Stimulated activated CD4-positive, alpha-beta T cell treated with anti-CD3 and anti-CD28 coated beads, Interleukin-2, amount 100 ng/mL, for 4 hours (primary cell): ENCODE measurements around the gene POLR2C.
"Not testable (repeated sequence)": the region's sequence is repeated elsewhere in the genome, so short reads cannot be mapped to it uniquely, and the experiment has no call there.

Experiments used
- DNase-seq: peaks from one replicate; pipeline ENCODE4 v3.0.0-alpha.2; 2020; ENCODE audit warnings: low read depth

Gene POLR2C

DNA sequence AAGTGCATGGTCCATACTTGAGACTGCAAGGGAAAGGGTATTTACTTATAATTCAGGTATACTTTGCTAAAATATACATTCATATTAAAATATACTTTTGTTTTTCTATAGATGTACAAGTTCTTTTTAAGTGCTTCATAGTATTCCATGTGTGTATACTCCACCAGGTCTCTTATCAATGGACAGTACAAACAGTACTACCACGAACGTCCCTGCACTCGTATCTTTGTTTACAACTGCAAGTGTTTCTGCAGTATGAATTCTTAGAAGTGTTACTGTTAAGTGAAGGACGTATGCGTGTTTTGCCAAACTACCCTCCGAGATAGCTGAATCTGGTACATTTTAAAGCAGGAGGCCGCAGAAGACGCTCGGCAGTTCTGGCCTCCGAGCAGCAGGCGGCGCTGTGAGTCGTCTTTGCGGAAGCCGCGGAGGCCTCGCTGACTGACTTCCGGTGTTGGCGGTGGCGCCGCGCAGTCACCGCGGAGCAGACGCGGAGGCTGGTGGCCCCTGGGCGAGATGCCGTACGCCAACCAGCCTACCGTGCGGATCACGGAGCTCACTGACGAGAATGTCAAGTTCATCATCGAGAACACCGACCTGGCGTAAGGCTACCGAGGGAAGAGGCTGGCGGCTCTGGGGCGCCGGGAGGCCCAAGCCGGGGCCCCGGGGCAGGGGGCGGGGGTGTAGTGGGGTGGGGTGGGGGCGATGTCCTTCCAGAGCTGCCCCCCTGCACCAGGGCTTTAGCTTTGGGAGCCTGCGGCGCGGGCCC is at the start of gene POLR2C:
Gene POLR2C (plus strand): TSS at position 471 of the 769 bp plus-strand sequence. CDS start 46 bp downstream, at position 517.
- DNase-seq = peak; percentile 82

DNA sequence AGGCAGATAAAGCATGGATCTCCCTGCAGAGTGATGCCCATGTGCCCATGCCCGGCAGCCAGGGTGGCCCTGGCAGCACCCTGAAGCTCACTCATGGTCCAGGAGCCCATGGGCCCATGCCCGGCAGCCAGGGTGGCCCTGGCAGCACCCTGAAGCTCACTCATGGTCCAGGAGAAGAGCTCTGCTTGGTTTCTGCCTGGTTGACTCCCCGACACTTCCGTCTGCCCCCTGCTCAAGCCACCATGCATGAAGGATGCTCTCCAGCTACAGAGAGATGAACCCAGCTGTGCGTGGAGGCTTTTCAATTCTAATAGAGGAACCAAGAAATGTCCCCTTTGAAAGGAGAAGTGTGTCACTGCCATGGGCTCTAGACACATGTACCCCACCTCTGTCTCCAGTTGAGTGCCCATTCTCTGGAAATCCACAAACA is 49.2 kb upstream of the POLR2C start:
- no peak for DNase-seq

DNA sequence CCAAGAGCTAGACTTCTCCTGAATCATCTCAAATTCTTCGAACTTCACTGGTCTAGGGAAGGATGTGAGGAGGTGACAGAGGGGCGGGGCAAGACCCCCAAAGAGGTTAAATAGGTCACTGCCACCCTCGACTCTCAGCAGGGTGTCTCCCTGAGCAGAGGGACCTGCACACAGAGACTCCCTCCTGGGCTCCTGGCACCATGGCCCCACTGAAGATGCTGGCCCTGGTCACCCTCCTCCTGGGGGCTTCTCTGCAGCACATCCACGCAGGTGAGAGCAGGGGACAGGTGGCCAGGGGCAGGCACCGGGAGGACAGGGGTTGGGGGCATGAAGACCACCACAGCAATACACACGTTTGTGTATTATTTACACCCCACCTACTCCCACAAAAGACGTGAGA is 48.7 kb upstream of the POLR2C start:
- no peak for DNase-seq

DNA sequence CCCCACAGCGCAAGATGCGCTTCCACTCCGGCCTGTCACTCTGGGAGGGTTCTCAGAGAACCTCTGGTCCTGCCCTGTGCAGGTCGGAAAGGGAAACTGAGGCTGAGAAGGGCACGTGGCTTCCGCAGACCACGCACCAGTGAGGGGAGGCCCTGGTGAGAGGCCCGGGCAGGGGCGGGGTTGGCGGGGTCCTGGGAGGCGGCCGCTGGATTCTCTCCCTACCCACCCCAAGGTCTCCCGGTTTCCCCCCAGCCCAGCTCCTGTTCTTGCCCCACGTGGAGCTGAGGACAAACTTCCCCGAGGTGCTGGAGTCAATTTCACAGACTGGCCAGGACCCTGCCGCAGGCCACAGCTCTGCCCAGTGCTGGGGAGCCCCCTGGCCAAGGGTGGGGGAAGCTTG is 46.4 kb upstream of the POLR2C start:
- no peak for DNase-seq

DNA sequence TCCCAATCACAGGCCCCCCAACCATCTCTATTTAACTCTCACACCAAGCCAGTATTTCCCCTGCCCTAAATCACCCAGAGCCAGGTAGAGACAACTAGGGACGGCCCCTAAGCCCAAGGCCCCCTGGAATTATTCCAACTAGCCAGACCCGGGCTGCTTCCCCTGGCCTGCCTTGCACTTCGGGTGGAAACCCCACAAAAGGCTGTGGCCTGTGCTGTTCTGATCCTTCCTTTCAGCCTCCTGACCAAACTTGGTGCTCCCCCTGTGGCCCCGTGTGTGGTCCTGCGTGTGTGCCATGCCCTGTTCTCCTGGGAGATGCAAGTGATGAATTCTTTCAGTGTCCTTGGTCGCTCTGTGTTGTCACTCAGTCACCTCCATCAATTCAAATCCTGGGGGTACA is 43.0 kb upstream of the POLR2C start:
- DNase-seq = no peak

DNA sequence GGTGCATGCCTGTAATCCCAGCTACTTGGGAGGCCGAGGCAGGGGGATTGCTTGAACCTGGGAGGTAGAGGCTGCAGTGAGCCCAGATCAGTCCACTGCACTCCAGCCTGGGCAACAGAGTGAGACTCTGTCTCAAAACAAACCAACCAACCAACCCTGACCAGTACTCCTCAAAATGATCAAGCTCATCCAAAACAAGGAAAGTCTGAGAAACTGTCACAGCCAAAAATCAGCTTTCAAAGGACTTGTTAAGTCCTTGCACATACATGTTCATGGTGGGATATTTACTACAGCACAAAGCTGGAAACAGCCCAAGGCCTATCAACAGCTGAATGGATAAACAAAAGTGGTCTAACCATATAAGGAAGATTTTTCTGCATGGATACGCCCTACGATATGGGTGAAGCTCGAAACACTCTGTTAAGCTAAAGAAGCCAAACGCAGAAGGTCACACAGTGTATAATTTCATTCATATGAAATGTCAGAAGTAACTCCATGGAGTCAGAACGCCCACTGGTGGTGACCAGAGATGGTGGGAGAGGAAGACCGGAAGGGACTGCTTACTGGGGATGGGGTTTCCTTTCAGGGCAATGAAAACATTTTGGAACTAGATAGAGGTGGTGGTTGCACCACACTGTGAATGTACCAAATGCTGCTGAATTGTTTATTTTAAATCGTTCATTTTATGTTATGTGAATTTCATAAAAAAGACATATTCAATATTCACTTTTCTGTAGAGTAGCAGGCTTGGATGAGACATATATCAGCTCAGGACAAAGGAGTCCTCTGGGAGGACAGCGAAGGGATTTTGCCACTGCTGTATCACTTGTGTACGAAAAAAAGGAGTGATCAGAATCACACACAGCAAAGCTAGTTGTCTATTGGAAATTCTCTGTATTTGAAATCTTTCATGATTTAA is 40.2 kb upstream of the POLR2C start:
- no peak for DNase-seq

DNA sequence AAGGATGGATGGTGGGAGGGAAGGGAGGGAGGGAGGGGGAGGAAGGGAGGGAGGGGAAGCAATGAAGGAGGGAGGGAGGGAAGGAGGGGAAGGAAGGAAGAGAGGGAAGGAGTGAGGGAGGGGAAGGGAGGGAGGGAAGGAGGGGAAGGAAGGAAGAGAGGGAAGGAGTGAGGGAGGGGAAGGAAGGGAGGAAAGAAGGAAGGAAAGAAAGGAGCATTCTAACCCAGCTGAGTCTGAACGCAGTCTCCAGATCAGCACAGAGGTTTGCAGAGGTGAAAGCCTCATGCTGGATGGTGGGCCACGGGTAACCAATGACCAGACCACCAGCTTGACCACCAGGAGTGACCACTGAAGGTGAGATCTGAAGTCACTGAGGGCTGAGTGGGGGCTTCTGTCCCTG is 39.3 kb upstream of the POLR2C start:
- no peak for DNase-seq

DNA sequence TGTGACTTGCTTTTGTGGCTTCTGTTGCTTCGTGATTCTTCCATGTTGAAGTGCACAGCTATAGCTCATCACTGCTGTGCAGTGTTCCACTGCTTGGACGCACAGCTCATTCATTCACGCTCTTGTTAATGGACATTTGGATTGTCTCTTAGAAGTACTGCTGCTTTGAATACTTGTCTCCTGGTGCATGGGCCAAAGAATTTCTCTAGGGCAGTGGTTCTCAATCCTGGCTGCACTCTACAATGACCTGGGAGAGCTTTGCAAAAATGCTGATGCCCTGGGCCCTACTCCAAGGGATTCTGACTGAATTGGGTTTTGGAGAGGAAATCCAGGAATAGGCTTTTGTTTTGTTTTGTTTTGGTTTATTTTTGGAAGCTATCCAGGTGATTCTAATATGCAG is 37.9 kb upstream of the POLR2C start:
- no peak for DNase-seq

DNA sequence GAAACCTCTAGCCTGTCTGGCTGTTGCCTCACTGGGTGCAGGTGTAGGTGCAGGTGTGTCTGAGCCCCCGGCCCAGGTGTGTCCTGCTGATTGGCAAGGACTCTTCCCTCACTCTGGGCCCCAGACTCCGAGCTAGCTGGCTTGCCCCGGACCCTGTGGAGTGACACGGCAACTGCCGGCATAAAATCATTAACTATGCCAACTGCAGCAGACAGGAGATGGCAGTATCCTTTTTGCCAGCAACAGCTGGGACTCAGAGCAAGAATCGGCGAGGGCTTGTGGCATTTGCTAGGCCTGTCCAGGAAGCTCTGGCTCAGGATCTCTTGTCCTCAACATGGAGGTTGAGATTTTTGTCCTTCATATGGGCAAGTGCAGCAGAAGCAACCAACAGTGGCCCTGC is 36.1 kb upstream of the POLR2C start:
- no peak for DNase-seq

DNA sequence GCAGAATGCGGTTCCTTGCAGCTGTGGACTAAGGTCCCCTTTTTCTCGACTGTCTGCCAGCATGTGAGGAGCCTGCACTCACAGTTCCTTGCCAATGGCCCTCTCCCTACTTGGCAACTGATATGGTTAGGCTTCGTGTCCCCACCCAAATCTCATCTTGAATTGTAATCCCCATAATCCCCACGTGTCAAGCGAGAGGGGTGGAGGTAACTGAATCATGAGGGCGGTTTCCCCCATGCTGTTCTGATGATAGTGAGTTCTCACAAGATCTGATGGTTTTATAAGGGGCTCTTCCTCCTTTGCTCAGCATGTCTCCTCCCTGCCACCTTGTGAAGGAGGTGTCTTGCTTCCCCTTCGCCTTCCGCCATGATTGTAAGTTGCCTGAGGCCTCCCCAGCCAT is 35.2 kb upstream of the POLR2C start:
- DNase-seq = no peak

DNA sequence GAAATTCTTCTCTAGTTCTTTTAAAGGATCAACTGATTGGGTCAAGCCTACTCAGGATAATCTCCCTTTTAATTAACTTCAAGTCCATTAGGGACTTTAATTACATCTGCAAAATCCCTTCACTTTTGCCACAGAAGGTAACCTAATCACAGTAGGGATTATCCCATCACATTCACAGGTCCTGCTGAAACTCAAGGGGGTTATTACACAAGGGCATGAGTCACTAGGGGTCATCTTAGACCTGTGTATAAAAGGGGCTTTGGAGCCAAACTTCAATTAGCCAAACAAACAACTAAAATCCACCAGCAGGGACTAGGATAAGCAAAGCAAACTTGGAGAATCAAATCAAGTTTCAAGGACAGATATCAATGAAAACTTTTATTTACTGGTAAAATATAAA is 34.7 kb upstream of the POLR2C start:
- DNase-seq = no peak

DNA sequence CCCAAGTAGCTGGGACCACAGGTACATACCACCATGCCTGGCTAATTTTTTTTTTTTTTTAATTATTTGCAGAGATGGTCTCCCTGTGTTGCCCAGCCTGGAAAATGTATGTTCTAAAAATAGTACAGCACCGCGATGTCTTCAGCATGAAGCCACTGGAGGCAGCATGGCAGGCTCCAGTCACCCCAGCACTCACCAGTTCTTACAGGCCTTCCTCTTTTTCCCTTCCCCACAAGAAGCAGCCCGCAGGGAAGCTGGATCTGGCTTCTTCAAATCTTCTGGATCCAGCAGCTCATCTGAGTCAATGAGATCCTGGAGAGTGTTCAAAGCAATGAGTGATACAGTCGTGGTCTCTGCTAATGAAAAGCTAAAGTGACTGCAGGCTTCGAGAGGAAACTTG is 31.5 kb upstream of the POLR2C start:
- DNase-seq = no peak

DNA sequence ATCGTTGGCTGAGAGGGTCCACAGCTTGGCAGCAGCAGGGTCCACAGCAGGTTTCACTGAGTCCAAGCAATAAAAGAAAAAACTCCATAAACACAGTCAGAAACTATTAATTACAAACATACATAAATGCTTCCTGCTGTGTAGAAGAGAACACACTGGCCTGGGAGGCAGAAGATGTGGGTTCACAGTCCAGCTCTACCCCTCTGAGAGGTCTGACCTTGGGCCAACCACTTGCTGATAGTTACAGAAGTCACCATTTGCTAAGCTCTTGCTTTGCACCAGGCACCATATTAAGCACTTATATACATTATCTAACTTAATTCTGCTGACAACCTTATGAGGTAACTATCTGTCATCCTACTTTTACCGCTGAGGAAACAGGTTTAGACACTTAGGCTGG is 30.0 kb upstream of the POLR2C start:
- DNase-seq = no peak

DNA sequence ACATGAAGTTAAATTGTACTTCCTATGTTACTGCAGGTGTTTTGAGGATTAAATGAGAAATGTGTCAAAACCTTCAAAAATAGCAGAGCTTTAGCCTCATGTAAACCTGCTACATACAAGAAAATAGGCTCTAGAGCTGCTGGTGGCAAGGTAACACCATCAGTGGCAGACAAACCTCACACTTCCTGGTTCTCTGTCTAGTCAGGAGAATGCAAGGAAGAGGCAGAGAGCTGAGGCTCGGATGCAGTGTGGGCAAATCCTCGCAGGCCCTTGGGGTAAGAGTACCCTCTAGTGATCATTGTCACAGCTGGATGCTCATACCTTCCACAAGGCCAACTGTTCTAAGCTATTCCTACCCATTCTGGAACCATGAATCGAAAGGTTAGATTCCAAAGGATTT is 29.5 kb upstream of the POLR2C start:
- no peak for DNase-seq

DNA sequence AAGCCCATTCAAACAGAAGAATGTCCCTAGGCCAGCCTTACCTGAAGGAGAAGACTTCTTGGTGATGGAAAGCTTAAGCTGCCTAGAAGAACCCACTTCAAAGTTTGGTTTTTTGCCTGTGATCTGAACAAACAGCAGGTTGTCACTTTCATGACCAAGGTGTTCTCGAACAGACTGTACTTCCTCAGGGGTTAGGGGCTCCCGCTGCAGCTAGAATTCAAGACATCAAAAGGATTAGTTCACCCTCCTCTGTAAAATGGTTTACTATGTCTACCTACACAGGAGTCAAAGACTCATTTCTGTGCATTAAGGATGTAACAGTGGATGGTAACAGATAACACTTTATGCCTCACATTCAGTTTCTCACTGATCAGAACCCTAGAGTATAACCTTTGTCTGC is 28.5 kb upstream of the POLR2C start:
- DNase-seq = no peak

DNA sequence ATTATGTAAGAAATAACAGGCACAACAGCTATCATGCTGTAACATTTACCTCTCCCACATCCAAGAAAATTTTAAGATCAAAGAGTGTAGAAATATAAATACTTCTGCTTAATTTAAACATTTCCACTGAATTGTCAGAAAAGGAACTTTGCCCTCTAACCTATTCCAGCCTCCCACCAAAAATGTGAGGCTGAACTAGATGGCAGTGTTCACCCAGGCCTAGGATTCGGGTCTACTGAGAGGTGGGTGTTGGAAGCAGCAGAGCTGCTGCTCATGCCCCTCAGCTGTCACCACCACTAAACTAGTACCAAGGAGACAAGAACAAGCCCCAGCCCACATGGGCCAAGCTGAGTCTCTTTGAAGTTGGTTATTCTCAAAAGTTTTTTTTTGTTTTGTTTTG is 26.6 kb upstream of the POLR2C start:
- DNase-seq = no peak

DNA sequence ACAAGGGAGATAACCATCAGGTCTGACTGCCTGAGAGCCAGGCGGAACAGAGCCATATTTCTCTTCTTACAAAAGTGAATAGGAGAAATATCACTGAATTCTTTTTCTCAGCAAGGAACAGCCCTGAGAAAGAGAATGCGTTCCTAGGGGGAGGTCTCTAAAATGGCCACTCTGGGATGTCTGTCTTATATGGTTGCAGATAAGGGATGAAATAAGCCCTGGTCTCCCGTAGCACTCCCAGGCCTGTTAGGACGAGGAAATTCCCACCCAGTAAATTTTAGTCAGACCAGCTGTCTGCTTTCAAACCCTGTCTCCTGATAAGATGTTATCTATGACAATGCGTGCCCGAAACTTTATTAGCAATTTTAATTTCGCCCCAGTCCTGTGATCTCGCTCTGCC is 22.5 kb upstream of the POLR2C start:
- not testable (repeated sequence) for DNase-seq

DNA sequence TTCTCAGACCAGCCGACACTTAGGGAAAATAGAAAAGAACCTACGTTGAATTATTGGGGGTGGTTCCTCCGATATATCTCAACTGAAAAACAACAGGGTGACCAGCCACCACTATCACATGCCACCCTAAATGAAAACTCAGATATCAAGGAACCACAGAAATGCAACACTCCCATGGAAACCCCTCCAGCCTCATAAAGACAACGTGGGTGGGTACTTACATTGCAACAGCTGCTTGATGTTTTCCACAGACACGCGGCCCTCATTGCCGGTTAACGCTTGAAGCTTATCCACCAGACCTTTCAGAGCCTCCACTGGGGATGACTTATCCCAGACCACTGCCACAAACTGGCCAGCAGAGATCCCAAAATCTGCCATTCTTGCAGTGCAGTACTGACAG is 21.9 kb upstream of the POLR2C start:
- DNase-seq = not testable (repeated sequence)

DNA sequence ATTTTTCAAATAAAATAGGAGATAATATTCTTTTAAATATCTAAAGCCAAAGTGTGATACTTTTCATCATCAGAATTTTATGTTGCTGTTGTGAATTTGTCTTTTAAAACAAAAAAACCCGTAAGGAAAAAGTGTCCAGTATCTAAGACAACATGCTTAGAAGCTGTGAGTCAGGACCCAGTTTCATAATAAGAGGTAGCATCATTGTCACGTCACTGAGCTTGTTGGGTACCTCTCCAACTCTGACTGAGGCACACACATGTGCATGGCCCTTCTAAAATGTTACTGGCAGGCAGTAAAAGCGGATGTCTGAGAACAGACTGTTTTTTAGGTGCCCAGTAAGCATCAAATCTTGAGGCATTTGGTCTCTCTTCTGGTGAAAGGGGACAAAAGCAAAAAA is 17.8 kb upstream of the POLR2C start:
- DNase-seq = no peak

DNA sequence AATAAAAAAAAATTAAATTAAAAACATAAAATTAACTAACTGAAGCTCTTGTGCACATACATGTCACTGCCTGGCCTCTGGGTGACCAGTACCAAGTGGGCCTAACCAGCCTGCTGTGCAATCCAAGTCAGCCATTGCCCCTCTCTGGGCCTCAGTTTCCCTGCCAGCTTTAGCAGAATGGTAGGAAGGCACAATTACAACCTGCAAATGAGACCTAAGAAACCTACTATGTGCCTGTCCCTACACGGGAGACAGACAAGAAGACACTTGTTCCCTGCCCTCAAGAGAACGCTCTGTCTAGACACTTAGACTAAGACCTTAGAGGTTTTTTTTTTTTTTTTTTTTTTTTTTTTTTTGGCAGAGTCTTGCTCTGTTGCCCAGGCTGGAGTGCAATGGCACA is 17.0 kb upstream of the POLR2C start:
- no peak for DNase-seq

DNA sequence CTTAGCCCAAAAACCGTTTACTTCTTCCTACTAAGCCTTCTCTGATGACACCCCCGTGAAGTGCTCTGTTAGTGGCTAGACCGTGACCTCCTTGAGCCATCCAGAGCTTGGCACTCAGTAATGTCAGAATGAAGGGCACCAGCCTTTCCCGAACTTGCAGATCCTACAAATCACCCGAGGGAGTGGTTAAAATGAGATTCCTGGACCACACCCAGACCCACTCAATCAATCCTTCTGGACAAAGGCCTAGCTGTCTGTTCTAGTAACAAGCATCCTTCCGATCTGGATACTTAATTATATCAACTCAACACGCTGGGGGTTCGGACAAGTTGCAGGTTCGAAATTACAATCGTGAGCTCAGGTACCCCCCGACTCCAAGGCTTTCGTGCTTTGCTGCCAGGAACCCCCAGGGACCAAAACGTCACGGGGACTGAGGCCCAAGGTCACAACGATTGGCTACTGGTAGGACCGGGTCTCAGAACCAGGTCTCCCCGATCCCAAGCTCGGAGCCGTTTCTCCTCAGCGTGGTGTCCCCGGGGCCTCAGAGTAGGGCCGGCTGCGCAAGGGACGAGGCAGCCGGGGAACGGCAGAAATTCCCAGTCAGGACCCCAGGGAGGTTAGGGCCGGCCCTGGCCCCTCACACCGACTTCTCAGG is 15.8 kb upstream of the POLR2C start:
- DNase-seq = peak; percentile 1

DNA sequence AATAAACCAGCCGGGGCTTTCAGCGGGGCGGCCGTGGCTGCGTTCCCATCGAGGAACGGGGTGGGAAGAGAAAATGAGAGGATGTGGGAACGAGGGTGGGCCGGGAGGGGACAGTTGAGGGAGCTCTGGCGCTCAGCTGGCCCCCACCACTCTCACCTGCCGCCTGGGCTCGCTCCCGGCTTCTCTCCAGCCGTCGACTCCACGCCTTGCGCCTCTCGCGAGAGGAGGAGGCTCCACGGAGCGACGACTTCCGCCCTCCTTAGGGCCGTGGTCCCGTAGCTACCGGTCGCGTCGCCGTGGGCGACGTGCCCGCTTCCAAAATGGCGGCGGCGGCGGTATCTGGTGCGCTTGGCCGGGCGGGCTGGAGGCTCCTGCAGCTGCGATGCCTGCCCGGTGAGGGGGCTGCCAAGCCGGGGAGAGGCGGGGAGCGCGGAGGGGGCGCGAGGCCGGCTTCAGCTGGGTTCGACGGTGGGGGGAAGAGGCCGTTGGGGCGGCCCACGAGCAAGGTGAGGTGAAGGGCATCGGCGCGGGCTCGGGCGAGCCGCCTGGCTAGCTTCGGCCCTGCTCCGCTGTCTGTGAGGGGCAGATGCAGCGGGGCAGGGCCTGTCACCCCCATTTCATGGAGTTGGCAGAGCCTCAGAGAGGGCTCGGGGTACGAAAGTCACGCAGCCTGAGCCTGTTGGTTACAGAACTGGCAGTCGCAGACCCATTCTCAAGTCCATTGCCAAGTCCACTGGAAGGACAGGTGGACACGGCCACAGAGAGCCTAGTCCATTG is 15.1 kb upstream of the POLR2C start, which contains the start of the genes CIAPIN1 and COQ9:
Gene CIAPIN1 (minus strand): TSS at position 200 of the 777 bp plus-strand sequence. CDS start 6,457 bp downstream, outside the sequence.
Gene COQ9 (plus strand): TSS at position 294 of the 777 bp plus-strand sequence. CDS start 27 bp downstream, at position 321.
- DNase-seq = peak; percentile 93
